ENCODE results near the gene LARP1.

DNA sequence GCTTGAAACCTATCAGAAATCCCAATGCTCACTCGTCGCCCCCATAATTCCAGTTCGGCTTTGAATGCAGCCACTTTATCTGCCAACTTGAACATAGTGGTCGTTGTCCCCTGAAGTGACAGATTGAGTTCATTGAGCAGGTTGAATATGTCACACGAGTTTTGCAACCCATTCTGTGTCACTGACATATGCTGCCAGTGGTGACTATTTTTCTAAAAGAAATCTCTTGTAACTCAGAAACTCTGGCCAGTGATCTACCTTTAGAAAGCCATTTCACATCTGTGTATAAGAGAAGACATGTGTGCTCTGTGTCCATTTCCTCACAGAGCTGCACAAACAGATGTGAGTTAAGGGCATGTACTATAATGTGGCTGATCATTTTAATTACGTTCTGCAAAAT is 47.0 kb upstream of the LARP1 start:
- TF ChIP-seq, protein P1, sequence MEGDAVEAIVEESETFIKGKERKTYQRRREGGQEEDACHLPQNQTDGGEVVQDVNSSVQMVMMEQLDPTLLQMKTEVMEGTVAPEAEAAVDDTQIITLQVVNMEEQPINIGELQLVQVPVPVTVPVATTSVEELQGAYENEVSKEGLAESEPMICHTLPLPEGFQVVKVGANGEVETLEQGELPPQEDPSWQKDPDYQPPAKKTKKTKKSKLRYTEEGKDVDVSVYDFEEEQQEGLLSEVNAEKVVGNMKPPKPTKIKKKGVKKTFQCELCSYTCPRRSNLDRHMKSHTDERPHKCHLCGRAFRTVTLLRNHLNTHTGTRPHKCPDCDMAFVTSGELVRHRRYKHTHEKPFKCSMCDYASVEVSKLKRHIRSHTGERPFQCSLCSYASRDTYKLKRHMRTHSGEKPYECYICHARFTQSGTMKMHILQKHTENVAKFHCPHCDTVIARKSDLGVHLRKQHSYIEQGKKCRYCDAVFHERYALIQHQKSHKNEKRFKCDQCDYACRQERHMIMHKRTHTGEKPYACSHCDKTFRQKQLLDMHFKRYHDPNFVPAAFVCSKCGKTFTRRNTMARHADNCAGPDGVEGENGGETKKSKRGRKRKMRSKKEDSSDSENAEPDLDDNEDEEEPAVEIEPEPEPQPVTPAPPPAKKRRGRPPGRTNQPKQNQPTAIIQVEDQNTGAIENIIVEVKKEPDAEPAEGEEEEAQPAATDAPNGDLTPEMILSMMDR (conservative IDR thresholded peaks at IDR 0.05; ENCODE audit: low read length), result no peak
- no peak for TF ChIP-seq EZH2phosphoT487 (IDR thresholded peaks at IDR 0.05; ENCODE audit: borderline replicate concordance)
